H9 (cell line): ENCODE data around the gene TMPRSS3. TPM values are rescaled to one million over a fixed set of nuclear protein-coding genes. Genes with fewer than 3 reads are reported as not detected.

Experiments used
- DNase-seq: peaks from one replicate; pipeline ENCODE4 v3.0.0-alpha.2; 2017
- H2AFZ ChIP-seq: one replicate; pipeline ENCODE4 v1.6.1; 2013; ENCODE audit warnings: mild to moderate bottlenecking, low read length, control low read depth, moderate library complexity
- H2AK5ac ChIP-seq: 2 replicates; pipeline ENCODE4 v1.6.1; 2013; ENCODE audit warnings: low read length, control low read depth, mixed read lengths; ENCODE audit not compliant: insufficient read length
- H2BK120ac ChIP-seq: one replicate; pipeline ENCODE4 v1.6.1; 2013; ENCODE audit warnings: low read depth, mild to moderate bottlenecking, low read length, control low read depth, inconsistent platforms; ENCODE audit not compliant: poor library complexity, severe bottlenecking
- H2BK12ac ChIP-seq: 2 replicates; pipeline ENCODE4 v1.6.1; 2013; ENCODE audit warnings: low read length, control low read depth, mixed read lengths, low read depth; ENCODE audit not compliant: insufficient read length
- H2BK15ac ChIP-seq: 2 replicates; pipeline ENCODE4 v1.6.1; 2013; ENCODE audit warnings: low read depth, low read length, control low read depth
- H2BK20ac ChIP-seq: one replicate; pipeline ENCODE4 v1.6.1; 2013; ENCODE audit warnings: low read depth, mild to moderate bottlenecking, low read length, control low read depth, inconsistent platforms; ENCODE audit not compliant: poor library complexity, severe bottlenecking
- H2BK5ac ChIP-seq: 2 replicates; pipeline ENCODE4 v1.6.1; 2013; ENCODE audit warnings: low read length, control low read depth, mixed read lengths; ENCODE audit not compliant: insufficient read length
- H3K14ac ChIP-seq: 2 replicates; pipeline ENCODE4 v1.6.1; 2013; ENCODE audit warnings: low read length, control low read depth; ENCODE audit not compliant: insufficient read depth
- H3K18ac ChIP-seq: 2 replicates; pipeline ENCODE4 v1.6.1; 2013; ENCODE audit warnings: low read depth, mild to moderate bottlenecking, mixed read lengths, low read length, control low read depth; ENCODE audit not compliant: insufficient read length
- H3K23ac ChIP-seq: 2 replicates; pipeline ENCODE4 v1.6.1; 2013; ENCODE audit warnings: low read length, control low read depth, mixed read lengths, low read depth; ENCODE audit not compliant: insufficient read length
- H3K23me2 ChIP-seq: 2 replicates; pipeline ENCODE4 v1.6.1; 2013; ENCODE audit warnings: low read depth, mild to moderate bottlenecking, mixed read lengths, low read length, control low read depth; ENCODE audit not compliant: insufficient read length, poor library complexity, severe bottlenecking
- H3K27ac ChIP-seq: 2 replicates; pipeline ENCODE4 v1.5.1; 2013; ENCODE audit warnings: low read length, control low read depth, mixed read lengths, low read depth; ENCODE audit not compliant: insufficient read length
- H3K27me3 ChIP-seq: 2 replicates; pipeline ENCODE4 v1.6.1; 2013; ENCODE audit warnings: low read length, control low read depth, inconsistent platforms; ENCODE audit not compliant: insufficient read depth
- H3K4ac ChIP-seq: 2 replicates; pipeline ENCODE4 v1.6.1; 2013; ENCODE audit warnings: low read depth, mild to moderate bottlenecking, control low read depth, inconsistent platforms, low read length, moderate library complexity
- H3K4me1 ChIP-seq: 2 replicates; pipeline ENCODE4 v1.6.1; 2013; ENCODE audit warnings: low read length, control low read depth, inconsistent platforms; ENCODE audit not compliant: insufficient read depth
- H3K4me2 ChIP-seq: 2 replicates; pipeline ENCODE4 v1.6.1; 2013; ENCODE audit warnings: low read length, control low read depth, mixed read lengths; ENCODE audit not compliant: insufficient read length, insufficient read depth
- H3K56ac ChIP-seq: 2 replicates; pipeline ENCODE4 v1.6.1; 2013; ENCODE audit warnings: low read depth, mild to moderate bottlenecking, mixed read lengths, low read length, control low read depth; ENCODE audit not compliant: insufficient read length
- H3K79me1 ChIP-seq: 2 replicates; pipeline ENCODE4 v1.6.1; 2013; ENCODE audit warnings: low read depth, mild to moderate bottlenecking, moderate library complexity, low read length, control low read depth, inconsistent platforms; ENCODE audit not compliant: insufficient read depth, poor library complexity, severe bottlenecking
- H3K79me2 ChIP-seq: 2 replicates; pipeline ENCODE4 v1.6.1; 2013; ENCODE audit warnings: low read length, control low read depth, inconsistent platforms; ENCODE audit not compliant: insufficient read depth
- H3K9ac ChIP-seq: 2 replicates; pipeline ENCODE4 v1.6.1; 2013; ENCODE audit warnings: low read length, control low read depth, mixed read lengths; ENCODE audit not compliant: insufficient read length; ENCODE audit errors: extremely low read depth
- H3K9me3 ChIP-seq: one replicate; pipeline ENCODE4 v1.6.1; 2013; ENCODE audit warnings: low read depth, low read length, inconsistent platforms; ENCODE audit not compliant: control insufficient read depth
- H3T11ph ChIP-seq: one replicate; pipeline ENCODE4 v1.6.1; 2013; ENCODE audit warnings: mild to moderate bottlenecking, low read length, control low read depth, inconsistent platforms
- H4K20me1 ChIP-seq: one replicate; pipeline ENCODE4 v1.6.1; 2013; ENCODE audit not compliant: control insufficient read depth, insufficient read length, insufficient read depth
- H4K5ac ChIP-seq: 2 replicates; pipeline ENCODE4 v1.6.1; 2013; ENCODE audit warnings: low read depth, mild to moderate bottlenecking, mixed read lengths, low read length, control low read depth; ENCODE audit not compliant: insufficient read length
- H4K8ac ChIP-seq: replicated peaks from 2 replicates; pipeline ENCODE4 v1.6.1; 2013; ENCODE audit warnings: low read length, control low read depth, mixed read lengths, low read depth; ENCODE audit not compliant: insufficient read length
- H4K91ac ChIP-seq: 2 replicates; pipeline ENCODE4 v1.6.1; 2013; ENCODE audit warnings: low read depth, mild to moderate bottlenecking, moderate library complexity, mixed read lengths, low read length, control low read depth; ENCODE audit not compliant: insufficient read length
- H3K27ac Mint-ChIP-seq, 3 experiments: 2 replicates in 2 of 3; 3 replicates in 1 of 3; pipeline ENCODE4 v1.8.0; 2020 to 2021; ENCODE audit warnings: mixed read lengths in 3 of 3, mild to moderate bottlenecking in 1 of 3, moderate library complexity in 1 of 3
- H3K27me3 Mint-ChIP-seq: 2 replicates; pipeline ENCODE4 v1.8.0; 2021; ENCODE audit warnings: low read depth, mild to moderate bottlenecking, moderate library complexity, mixed read lengths
- H3K36me3 Mint-ChIP-seq, 3 experiments: 2 replicates in 2 of 3; 3 replicates in 1 of 3; pipeline ENCODE4 v1.8.0; 2020 to 2021; ENCODE audit warnings: low read depth in 3 of 3, mixed read lengths in 3 of 3; ENCODE audit not compliant: insufficient read depth in 1 of 3
- H3K4me1 Mint-ChIP-seq, 2 experiments: 2 replicates each; pipeline ENCODE4 v1.8.0; 2020; ENCODE audit warnings: mixed read lengths in 2 of 2
- H3K4me3 Mint-ChIP-seq, 2 experiments: 2 replicates in 1 of 2; 3 replicates in 1 of 2; pipeline ENCODE4 v1.8.0; 2020 to 2021; ENCODE audit warnings: mild to moderate bottlenecking in 2 of 2, mixed read lengths in 2 of 2, moderate library complexity in 1 of 2
- H3K9me3 Mint-ChIP-seq, 2 experiments: 2 replicates in 1 of 2; 3 replicates in 1 of 2; pipeline ENCODE4 v1.8.0; 2020; ENCODE audit warnings: mild to moderate bottlenecking in 2 of 2, mixed read lengths in 2 of 2, moderate library complexity in 1 of 2
- WGBS: extraction: QIAGEN DNeasy Blood & Tissue Kit; methylation state at CpG from one replicate; pipeline ENCODE4 v1.1.7; 2013; ENCODE audit warnings: missing lambda C conversion rate, low lambda C conversion rate, mixed read lengths; ENCODE audit not compliant: insufficient read length; ENCODE audit errors: extremely low coverage; 5-methylcytosine and 5-hydroxymethylcytosine counted together
- total RNA-seq: library from RNA; stranded (reverse); gene quantifications from 2 replicates; pipeline ENCODE4 v1.2.1, GENCODE V29; 2021
- TF ChIP-seq, protein P1 (sequence below): fragments of 200-600 bp; sonication (generic); conservative IDR thresholded peaks from 3 replicates; pipeline ENCODE4 v1.8.0; 2021; ENCODE audit warnings: antibody characterized with exemption, mild to moderate bottlenecking

TMPRSS3 gene
- total RNA-seq, 1 experiment from 2014 or later = 0.31 TPM

DNA sequence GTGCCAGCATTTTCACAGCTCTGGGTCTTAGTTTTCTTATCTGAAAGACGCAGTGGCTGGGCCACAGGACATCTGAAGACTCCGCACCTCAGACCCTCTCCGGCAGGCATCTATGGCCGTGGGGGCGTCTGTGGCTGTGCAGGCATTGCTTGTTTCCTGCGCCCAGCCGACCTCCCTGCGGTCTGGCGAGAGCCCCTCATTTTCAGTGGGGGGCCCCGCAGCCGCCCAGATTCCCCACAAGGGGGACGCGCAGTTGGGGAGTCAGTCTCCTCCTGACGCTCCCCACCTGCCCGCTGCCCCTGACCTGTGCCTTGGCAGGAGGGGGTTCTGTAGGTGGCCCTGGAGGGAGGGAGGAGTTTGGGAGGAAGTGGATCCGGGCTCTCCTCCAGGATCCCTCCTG lies 26.0 kb downstream of the TMPRSS3 start:
- no peak overlapping the region for H3K23ac ChIP-seq
- H2BK15ac ChIP-seq = no peak overlapping the region
- H3K9ac ChIP-seq = no peak overlapping the region
- no peak overlapping the region for H3K14ac ChIP-seq
- WGBS = no CpG with 5 or more reads among the region's 16 CpGs
- H2BK120ac ChIP-seq = no peak overlapping the region
- TF ChIP-seq, protein P1, sequence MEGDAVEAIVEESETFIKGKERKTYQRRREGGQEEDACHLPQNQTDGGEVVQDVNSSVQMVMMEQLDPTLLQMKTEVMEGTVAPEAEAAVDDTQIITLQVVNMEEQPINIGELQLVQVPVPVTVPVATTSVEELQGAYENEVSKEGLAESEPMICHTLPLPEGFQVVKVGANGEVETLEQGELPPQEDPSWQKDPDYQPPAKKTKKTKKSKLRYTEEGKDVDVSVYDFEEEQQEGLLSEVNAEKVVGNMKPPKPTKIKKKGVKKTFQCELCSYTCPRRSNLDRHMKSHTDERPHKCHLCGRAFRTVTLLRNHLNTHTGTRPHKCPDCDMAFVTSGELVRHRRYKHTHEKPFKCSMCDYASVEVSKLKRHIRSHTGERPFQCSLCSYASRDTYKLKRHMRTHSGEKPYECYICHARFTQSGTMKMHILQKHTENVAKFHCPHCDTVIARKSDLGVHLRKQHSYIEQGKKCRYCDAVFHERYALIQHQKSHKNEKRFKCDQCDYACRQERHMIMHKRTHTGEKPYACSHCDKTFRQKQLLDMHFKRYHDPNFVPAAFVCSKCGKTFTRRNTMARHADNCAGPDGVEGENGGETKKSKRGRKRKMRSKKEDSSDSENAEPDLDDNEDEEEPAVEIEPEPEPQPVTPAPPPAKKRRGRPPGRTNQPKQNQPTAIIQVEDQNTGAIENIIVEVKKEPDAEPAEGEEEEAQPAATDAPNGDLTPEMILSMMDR = peak; percentile 50
- peak; percentile 39 for DNase-seq
- no peak overlapping the region for H2AK5ac ChIP-seq
- no peak overlapping the region for H2AFZ ChIP-seq
- H4K91ac ChIP-seq = no peak overlapping the region
- H3K4me1 ChIP-seq = no peaks in the 10 kb centered on the region; the same call in 1 of the 2 replicates
- no peaks in the 10 kb centered on the region for H3K27me3 ChIP-seq
- no peak overlapping the region for H4K5ac ChIP-seq
- H4K20me1 ChIP-seq = no peaks in the 10 kb centered on the region
- H2BK5ac ChIP-seq = no peak overlapping the region
- H3K23me2 ChIP-seq = no peaks in the 10 kb centered on the region
- no peaks in the 10 kb centered on the region for H3K9me3 ChIP-seq
- Mint-ChIP-seq H3K9me3 (no peaks in the 10 kb centered on the region; a peak in 1 of 5 replicates), H3K36me3 (no peaks in the 10 kb centered on the region; a peak in 1 of 7 replicates), H3K27ac (no peak overlapping the region), H3K27me3 (peaks cover 20% of the 10 kb centered on the region), H3K4me1 (peaks cover 7 to 8% of the 10 kb centered on the region in 2 experiments), H3K4me3 (no peak overlapping the region)
- no peak overlapping the region for H3K56ac ChIP-seq
- no peak overlapping the region for H2BK12ac ChIP-seq
- H3K79me2 ChIP-seq = no peaks in the 10 kb centered on the region
- no peak overlapping the region for H3K27ac ChIP-seq
- H3K18ac ChIP-seq = no peak overlapping the region
- H2BK20ac ChIP-seq = no peak overlapping the region
- H3K4ac ChIP-seq = no peak overlapping the region
- H4K8ac ChIP-seq = no peak overlapping the region
- no peak overlapping the region for H3K4me2 ChIP-seq
- no peaks in the 10 kb centered on the region for H3K79me1 ChIP-seq
- H3T11ph ChIP-seq = no peak overlapping the region
